OCI-LY7 (cell line): ENCODE measurements around the gene FRMPD4.

Experiments
- CTCF ChIP-seq: fragments of 200-600 bp; sonication (generic); conservative IDR thresholded peaks from 2 replicates; pipeline ENCODE4 v1.5.1; 2014; ENCODE audit warnings: mild to moderate bottlenecking, antibody characterized with exemption, low read length, moderate library complexity, mixed read lengths
- EZH2phosphoT487 ChIP-seq: fragments of 200-600 bp; sonication (generic); IDR thresholded peaks from 2 replicates; pipeline ENCODE4 v1.6.1; 2018; ENCODE audit warnings: low read depth, borderline replicate concordance, mild to moderate bottlenecking, mixed run types, antibody characterized with exemption, low read length, moderate library complexity, mixed read lengths

- TF ChIP-seq CTCF (no peak), EZH2phosphoT487 (no peak)
Observed at GRCh38 chrX:12378253-12378652, 240.0 kb downstream of the FRMPD4 start.
